Measurements from ENCODE around the gene KLHDC2.
"Not testable (repeated sequence)": the region's sequence is repeated elsewhere in the genome, so short reads cannot be mapped to it uniquely, and the experiment has no call there.

Gene KLHDC2, protein sequence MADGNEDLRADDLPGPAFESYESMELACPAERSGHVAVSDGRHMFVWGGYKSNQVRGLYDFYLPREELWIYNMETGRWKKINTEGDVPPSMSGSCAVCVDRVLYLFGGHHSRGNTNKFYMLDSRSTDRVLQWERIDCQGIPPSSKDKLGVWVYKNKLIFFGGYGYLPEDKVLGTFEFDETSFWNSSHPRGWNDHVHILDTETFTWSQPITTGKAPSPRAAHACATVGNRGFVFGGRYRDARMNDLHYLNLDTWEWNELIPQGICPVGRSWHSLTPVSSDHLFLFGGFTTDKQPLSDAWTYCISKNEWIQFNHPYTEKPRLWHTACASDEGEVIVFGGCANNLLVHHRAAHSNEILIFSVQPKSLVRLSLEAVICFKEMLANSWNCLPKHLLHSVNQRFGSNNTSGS

DNA sequence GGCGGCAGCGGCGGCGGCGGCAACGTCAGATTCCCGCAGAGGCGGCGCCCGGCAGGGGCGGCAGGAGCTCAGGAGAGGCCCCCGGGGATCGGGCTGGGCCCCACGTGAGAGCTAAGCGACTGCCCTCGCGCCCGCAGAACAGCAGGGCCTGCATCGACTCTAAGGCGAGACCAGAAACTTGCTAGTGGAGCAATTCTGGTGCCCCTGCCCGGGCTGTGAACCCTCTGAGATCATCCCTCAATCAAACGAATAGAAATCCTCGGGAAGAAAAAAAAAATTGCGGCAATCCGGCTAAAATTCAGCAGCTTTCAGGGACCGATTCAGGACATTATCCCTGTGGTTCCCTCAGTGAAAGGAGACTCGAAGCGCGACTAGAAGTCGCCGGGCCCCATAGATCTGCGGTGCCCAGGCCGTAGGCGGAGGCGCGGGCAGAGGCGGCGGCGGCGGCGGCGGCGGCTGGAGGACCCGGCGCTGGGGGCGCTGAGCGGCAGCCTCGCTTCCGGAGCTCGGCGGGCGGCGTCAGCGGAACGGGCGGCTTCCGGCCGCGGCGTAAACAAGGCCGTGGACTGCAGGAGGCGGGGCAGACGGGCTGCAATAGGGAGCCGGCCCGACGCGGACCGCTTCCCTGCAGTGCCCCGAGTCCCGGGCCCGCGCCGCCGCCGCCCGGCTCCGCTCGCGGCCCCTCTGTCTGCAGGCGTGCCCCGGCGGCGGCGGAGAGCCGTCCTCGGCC, at the start of gene KLHDC2:
Gene KLHDC2, plus strand, starts transcription at position 583 of the 730 bp plus-strand sequence. CDS start 316 bp downstream, outside the sequence.
- peak; percentile 90 for DNase-seq

DNA sequence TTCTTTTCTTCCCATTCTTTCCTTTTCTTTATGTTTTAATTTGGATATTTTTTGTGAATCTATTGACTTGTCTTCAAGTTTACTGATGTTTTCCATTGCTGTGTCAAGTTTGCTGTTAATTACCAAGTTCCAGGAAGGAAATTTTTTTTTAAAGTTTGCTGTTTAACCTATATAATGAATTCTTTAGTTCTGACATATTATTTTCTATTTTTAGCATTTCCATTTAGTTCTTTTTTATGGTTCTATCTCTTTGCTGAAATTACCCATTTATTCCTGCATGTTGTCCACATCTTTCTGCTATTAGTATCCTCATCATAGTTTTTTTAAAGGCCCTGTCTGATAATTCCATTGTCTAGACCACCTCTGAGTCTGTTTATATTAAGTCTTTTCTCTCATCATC, 47.2 kb upstream of the KLHDC2 start:
- no peak for DNase-seq

DNA sequence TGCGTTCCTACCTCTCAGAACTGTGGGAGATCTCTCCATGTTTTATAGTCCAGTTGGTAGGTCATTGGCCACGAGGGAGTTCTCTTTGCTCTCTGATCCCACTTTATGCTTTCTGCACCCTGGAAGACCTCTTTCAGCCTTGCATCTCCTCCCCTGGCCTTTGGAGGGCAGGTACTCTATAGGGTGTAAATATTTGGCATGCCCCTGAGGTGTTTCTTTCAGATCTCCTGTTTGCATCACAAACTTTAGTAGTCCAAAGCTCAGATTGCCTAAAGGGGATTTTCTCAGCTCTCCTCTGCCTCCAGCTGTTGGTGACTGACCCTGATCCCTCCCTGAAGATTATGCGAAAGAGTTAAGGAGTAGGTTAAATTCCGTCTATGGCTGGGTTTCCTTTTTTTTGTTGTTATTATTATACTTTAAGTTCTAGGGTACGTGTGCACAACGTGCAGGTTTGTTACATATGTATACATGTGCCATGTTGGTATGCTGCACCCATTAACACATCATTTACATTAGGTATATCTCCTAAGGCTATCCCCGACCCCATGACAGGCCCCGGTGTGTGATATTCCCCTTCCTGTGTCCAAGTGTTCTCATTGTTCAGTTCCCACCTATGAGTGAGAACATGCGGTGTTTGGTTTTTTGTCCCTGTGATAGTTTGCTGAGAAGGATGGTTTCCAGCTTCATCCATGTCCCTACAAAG, 46.1 kb upstream of the KLHDC2 start:
- DNase-seq: not testable (repeated sequence)

DNA sequence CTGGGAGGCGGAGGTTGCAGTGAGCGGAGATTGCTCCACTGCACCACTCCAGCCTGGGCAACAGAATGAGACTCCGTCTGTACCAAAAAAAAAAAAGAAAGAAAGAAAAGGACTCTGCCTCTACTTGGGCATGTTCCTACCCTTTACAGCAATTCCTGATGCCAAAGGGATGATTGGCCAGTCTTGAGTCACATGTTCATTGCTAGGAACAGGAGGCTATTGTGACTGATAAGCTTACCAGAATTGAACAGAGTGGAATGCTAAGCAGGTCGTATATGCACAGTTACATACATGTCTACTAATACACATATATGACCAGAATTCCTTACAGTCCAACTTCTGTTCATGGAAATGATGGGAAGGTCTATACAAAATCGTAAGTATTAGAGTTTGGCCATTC, 40.8 kb upstream of the KLHDC2 start:
- no peak for DNase-seq

DNA sequence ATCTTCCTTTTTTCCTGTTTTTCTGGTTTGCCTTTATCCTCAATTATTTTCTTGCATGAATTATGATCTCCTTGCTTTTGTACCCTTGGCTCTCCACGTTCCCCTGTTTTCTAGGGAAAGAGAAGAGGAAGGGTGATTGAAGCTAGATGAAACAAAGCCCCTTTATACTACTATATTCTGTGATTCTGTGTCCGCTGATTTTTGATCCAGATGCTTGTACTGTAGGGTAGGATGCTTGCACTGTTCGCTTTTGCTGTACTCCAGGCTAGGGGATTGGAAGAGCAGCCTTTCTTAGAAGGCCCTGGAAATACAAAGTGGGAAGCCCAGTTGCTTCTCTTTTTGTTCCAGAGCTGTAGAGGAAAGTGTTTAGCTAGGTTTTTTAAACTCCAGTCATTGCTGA, 35.1 kb upstream of the KLHDC2 start:
- no peak for DNase-seq

DNA sequence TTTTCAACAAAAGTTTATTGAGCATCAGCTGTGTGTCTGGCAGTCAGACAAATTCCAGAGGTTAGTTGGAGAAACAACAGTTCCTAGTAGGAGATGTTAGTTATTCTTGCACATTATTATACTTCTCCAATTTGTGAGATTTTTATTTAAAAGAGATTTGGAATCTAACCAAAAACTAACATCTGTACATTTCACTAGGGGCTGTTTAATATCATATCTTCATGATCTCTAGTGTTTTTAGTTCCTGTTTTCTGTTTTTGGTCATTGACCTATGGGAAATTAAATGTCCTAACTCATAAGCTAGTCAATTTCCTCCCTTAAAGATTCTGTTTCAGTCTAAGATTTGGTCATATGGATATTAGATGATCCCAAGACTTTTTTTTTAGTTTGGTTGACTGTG, 34.1 kb upstream of the KLHDC2 start:
- no peak for DNase-seq

DNA sequence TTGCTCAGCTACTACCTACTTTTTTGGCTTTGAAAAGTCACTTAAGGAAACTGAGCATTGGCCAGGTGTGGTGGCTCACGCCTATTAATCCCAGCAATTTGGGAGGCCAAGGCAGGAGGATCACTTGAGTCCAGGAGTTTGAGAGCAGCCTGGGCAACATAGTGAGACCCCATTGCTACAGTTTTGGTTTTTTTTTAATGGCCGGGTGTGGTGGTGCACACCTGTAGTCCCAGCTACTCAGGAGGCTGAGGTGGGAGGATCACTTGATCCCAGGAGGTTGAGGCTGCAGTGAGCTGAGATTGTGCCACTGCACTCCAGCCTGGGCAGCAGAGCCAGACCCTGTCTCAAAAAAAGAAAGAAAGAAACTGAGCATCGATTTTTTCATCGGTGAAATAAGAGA, 32.3 kb upstream of the KLHDC2 start:
- DNase-seq: not testable (repeated sequence)

DNA sequence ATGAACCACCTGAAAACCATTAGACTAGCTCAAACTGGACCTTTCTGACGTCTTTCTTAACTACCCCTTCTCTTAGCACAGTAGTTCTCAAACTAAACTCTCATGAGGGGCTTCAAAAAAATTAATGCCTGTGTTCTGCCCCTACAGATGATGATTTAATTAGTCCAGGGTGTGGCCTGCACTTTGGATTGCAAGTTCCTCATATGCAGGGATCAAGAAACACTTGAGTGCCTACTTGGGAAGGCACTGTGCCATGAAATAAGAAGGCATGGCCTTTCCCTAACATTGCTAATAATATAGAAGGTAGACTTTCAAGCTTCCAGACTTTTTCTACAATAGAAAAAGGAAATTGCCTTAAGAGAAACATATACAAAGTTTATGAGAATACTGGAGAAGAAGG, 22.8 kb upstream of the KLHDC2 start:
- DNase-seq: no peak

DNA sequence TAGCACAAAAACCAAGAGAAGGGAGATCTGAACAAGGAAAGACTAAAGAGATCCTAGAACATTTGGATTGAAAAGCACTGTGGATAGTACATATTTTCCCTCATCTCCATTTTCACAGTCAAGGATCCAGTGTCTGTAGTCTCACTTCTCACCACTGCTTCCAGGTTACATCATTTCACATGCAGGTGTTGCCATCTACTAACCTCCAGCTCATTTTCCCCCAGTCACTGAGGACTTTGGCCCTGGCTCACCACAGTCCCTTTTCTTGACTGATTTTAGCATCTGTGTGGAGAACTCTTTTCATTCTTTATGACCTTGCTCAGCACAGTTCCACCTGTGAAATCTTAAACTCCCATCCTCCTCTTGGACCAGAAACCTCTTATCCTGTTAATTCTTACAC, 21.5 kb upstream of the KLHDC2 start:
- not testable (repeated sequence) for DNase-seq

DNA sequence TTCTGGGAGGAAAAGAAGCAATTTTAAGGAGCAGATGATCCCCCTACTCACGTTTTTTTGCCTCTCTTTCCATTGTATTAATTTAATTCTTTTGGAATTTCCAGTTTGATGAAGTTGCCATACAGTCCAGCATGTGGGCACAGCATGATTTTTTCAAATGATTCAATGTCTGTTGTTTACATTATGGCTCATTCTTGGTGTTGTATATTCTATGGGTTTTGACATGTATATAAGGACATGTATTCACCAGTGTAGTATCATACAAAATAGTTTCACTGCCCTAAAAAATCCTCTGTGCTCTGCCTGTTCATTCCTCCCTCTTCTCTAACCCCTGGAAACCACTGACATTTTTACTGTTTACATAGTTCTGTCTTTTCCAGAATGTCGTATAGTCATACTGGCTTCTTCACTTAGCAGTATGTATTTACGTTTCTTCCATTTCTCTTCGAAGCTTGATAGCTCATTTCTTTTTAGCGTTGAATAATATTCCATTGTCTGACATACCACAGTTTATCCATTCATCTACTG, 13.3 kb upstream of the KLHDC2 start:
- no peak for DNase-seq

DNA sequence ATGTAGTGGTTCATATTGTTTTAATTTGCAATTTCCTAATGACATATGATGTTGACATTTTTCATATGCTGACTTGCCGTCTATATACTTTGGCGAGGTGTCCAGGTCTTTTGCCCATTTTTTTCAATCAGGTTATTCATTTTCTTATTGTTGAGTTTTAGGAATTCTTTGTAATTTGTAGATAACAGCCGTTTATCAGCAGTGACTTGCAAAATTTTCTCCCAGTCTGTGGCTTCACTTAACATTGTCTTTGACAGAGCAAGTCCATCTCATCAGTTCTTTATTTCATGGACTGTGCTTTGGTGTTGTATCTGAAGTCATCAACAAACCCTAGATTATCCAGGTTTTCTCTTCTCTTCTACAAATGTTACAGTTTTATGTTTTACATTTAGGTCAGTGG, 12.6 kb upstream of the KLHDC2 start:
- DNase-seq: no peak

DNA sequence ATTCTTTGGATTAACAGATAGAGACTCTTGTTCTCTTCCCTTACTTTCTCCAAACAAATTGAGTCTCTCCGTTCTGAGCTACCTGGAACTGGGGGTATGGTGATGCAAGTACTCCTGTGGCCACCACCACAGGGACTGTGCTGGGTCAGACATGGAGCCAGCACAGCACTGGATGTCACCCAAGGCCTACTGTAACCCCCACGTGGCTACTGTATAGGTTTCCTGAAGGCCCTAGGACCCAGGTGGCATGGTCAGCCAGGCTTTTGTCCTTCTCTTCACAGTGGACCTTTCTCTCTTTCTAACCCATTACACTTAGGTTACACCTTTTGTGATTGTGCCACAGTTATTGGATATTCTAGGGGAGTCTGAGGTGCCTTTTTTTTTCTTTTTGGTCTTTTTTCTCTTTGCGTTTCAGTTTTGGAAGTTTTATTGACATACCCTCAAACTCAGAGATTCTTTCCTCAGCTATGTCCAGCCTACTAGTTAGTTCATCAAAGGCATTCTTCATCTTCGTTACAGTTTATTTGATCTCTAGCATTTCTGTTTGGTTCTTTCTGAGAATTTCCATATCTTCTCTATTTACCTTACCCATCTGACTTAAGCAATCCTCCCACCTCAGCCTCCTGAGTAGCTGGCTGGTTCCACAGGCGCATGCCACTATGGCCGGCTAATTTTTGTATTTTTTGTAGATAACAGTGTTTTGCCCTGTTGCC, 6.0 kb upstream of the KLHDC2 start:
- no peak for DNase-seq

DNA sequence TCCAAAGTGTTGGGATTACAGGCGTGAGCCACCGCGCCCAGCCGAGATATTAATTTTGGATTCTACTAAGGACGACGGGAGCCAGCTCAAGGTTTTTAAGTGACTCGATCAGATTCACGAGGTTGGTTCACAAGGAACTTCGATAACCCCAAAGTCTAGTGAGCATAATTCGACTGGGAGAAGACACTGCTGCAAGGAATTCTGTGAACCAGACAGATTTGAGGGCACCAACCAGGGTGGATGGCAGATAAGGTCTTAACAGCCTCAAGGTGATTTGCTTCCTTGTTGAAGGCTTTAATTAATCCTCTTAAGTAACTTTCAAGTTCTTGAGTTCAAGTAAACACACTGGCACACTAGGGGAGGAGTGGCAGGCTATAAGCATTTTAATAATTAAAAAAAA, 1.1 kb upstream of the KLHDC2 start:
- DNase-seq: no peak

DNA sequence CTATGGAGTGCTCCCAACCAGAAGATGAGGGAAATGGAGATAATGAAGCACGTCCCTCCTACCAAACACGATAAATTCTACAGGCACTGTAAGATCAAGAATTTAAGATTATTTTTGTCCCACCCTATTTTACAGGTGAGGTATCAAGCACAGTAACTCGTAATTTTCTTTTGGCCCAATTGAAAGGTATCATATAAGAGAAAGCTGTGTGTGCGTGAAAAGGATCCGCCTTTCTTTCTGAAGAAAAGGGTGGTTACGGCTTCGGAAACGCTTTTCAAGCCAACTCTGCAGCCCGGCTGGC, 733 bp upstream of the KLHDC2 start:
- no peak for DNase-seq

DNA sequence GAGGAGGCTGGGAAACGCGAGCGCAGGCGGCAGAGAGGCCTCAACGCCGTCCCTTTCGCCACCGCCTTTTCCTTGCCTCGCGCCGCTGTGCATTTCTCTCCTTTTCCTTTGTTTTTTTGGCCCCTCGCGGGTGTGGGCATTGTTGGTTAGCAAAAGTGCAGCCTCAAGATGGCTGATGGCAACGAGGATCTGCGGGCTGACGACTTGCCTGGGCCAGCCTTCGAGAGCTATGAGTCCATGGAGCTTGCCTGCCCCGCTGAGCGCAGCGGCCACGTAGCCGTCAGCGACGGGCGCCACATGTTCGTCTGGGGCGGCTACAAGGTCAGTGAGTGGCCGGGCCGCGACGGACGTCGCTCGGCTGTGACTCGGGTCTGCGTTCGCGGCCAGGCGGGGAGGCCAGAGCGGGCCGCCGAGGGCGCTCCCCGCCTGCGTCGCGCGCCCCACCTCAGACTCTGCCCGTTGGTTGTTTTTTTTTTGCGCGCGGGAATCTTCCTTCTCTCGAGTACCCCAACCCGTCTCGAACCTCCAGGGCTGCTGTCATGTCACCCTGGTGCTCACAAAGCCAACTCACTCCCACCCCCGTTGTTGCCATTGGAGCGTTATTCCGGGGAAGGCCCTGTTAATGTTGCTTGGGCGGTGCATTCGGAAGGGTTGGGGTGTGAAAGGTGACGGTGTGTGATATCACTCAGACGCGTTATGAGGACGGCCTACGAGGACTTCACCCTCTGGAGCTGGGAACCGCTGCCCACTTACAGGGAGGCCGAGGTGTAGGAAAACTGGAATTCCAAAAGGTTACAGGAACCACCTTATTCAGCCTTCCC, 558 bp downstream of the KLHDC2 start:
- peak; percentile 77 for DNase-seq

DNA sequence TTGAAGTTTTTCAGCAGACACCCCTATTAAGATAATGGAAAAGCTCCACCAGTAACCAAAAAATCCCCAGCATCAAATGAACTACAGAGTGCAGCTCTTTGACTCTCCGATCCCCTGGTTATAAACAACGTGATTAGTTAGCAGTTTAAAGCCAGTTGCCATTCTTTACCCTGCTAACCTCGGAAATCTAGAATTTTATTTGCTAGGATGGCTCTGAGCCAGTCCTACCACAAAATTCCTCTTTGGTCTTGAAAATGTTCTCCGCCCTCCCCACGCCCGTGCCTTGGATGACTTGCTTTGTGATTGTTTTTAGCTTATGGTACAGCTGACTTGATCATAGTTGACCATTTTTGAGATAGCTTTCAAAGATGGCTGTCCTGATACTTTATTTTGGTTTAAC, 1.2 kb downstream of the KLHDC2 start:
- no peak for DNase-seq

DNA sequence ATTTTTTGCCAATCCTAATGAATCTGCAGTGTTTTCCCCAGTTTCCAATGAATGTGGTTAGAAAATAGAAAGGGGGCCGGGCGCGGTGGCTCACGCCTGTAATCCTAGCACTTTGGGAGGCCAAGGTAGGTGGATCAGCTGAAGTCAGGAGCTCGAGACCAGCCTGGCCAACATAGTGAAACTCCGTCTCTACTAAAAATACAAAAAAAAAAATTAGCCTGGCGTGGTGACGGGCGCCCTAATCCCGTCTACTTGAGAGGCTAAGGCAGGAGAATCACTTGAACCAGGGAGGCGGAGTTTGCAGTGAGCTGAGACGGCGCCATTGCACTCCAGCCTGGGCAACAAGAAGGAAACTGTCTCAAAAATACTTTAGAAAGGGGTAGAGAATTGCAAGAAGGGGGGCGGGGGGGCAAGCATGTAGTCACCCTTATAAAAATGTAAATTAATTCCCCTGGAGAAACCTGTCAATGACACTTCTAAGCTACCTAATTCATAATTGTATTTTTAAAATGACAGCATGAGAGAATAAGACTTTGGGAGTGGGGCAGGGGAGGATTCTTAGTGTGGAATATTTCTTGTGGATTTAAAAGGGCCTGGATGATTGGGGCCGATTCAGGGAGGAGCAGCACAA, 1.7 kb downstream of the KLHDC2 start:
- no peak for DNase-seq

DNA sequence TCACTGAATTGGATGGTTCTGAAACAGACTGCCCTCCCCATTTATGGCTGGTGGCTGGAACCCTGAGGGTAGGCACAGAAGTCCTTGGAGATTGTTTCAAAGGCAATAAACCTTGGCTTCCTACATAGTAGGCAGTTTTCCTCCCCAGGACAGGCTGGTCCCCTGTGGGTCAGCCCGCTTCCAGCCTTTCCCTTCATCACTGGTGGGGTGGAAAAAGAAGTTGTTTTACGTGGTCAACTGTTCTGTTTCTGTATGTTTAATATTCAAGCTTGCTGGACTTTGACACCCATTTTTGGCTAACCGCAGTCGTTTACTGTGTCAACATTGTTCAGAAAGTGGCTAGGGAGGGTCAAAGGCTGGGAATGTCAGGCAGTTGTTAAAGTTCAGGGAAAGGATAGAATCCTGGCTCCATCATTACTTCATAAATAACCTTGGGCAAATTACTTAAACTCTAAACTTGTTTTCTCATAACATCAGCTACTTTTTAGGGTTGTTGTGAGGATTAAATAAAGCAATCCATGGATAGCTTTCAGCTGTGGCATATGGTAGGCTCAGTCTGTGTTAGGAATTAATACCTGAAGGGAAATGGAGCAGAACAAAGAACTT, 2.4 kb downstream of the KLHDC2 start:
- no peak for DNase-seq

DNA sequence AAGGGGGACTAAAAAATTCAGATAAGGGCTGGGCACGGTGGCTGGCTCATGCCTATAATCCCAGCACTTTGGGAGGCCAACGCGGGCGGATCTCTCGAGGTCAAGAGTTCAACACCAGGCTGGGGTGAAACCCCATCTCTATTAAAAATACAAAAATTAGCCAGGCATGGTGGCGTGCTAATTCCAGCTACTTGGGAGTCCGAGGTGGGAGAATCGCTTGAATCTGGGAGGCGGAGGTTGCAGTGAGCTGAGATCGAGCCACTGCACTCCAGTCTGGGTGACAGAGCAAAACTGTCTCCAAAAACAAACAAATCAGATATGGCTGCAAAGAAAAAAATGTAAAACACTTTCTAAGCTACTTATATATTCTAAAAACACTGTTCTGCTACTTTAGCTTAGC, 3.7 kb downstream of the KLHDC2 start:
- DNase-seq: not testable (repeated sequence)

DNA sequence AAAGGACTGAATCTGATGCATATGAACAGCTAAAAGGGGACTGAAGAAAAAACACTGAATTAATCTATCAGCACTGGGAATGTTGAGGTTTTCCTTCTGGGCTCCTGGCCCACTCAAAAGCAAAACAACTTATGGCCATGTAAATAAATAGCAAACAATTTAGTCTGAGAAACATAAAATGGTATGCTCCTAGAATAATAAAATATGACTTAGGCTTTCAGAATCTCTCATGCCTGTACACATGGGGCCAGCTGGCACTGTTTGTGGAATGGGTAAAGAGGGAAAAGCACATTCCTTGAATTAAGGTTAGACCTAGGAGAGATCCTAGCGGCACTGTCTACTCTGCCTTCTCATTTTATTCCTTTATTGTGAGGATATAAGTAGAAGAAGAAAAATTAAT, 6.2 kb downstream of the KLHDC2 start:
- DNase-seq: no peak

DNA sequence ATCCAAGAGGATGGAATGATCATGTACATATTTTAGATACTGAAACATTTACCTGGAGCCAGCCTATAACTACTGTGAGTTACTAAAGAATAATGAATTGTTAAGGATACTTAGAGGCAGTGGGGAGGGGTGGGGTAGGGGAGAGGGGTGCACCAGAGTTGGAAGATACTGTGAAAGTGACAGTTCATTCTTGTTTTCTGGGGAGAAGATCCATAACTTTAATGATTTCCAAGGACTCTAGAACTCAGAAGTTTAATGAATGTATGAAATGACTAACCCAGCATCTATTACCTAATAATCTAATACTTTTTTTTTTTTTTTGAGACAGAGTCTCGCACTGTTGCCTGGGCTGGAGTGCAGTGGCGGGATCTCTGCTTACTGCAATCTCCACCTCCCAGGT, 10.5 kb downstream of the KLHDC2 start:
- DNase-seq: no peak
